Measurements from ENCODE around the gene ANO3. TPM values are rescaled to one million over a fixed set of nuclear protein-coding genes. Genes with fewer than 3 reads are reported as not detected.

The ANO3 gene
- total RNA-seq, 1 donor from 2014 or later: 0.29 TPM

GRCh38 chr11:26700574-26701235 is 368.8 kb downstream of the ANO3 start:
- Mint-ChIP-seq H3K27me3 (no peaks in the 10 kb centered on the region), H3K9me3 (no peaks in the 10 kb centered on the region), H3K4me1 (ENCODE audit: unreplicated experiment) (peaks cover 14% of the 10 kb centered on the region), H3K36me3 (no peaks in the 10 kb centered on the region), H3K27ac (no peak overlapping the region), H3K4me3 (no peak overlapping the region)
- TF ChIP-seq CTCF (conservative IDR thresholded peaks at IDR 0.05): no peak
- no peak for DNase-seq (ENCODE audit: extremely low spot score, unreplicated experiment)

GRCh38 chr11:26702406-26702805 is 370.5 kb downstream of the ANO3 start:
- Mint-ChIP-seq H3K9me3 (no peaks in the 10 kb centered on the region), H3K4me3 (no peak overlapping the region), H3K27ac (no peak overlapping the region), H3K27me3 (no peaks in the 10 kb centered on the region), H3K36me3 (no peaks in the 10 kb centered on the region), H3K4me1 (ENCODE audit: unreplicated experiment) (peaks cover 14% of the 10 kb centered on the region)
- DNase-seq (ENCODE audit: extremely low spot score, unreplicated experiment): no peak
- TF ChIP-seq CTCF (conservative IDR thresholded peaks at IDR 0.05): no peak

- no peaks in the 10 kb centered on the region for H3K27me3 Mint-ChIP-seq
- H3K27ac Mint-ChIP-seq: no peak overlapping the region
- no peaks in the 10 kb centered on the region for H3K9me3 Mint-ChIP-seq
- H3K4me1 Mint-ChIP-seq (ENCODE audit: unreplicated experiment): peaks cover 14% of the 10 kb centered on the region
- H3K36me3 Mint-ChIP-seq: no peaks in the 10 kb centered on the region
- no peak for TF ChIP-seq CTCF (conservative IDR thresholded peaks at IDR 0.05)
- H3K4me3 Mint-ChIP-seq: no peak overlapping the region
- DNase-seq (ENCODE audit: extremely low spot score, unreplicated experiment): no peak
These were observed 371.7 kb downstream of the ANO3 start for GRCh38 chr11:26703411-26704191.

GRCh38 chr11:26704249-26704648 is 372.3 kb downstream of the ANO3 start:
- Mint-ChIP-seq H3K9me3 (no peaks in the 10 kb centered on the region), H3K27me3 (no peaks in the 10 kb centered on the region), H3K4me1 (ENCODE audit: unreplicated experiment) (peaks cover 14% of the 10 kb centered on the region)

GRCh38 chr11:26706181-26706580 is 374.3 kb downstream of the ANO3 start:
- Mint-ChIP-seq H3K9me3 (no peaks in the 10 kb centered on the region), H3K27ac (peak overlapping the region; percentile 9), H3K4me1 (ENCODE audit: unreplicated experiment) (peaks cover 8% of the 10 kb centered on the region), H3K4me3 (no peak overlapping the region), H3K27me3 (no peaks in the 10 kb centered on the region), H3K36me3 (no peaks in the 10 kb centered on the region)
- no peak for DNase-seq (ENCODE audit: extremely low spot score, unreplicated experiment)
- no peak for TF ChIP-seq CTCF (conservative IDR thresholded peaks at IDR 0.05)

More at GRCh38 chr11:26704249-26704648, 372.3 kb downstream of the ANO3 start:
- no peak for TF ChIP-seq CTCF (conservative IDR thresholded peaks at IDR 0.05)
- peak overlapping the region; percentile 7 for H3K27ac Mint-ChIP-seq
- H3K36me3 Mint-ChIP-seq: no peaks in the 10 kb centered on the region
- H3K4me3 Mint-ChIP-seq: no peak overlapping the region
- DNase-seq (ENCODE audit: extremely low spot score, unreplicated experiment): no peak

Measured in type B pancreatic cell (in vitro differentiated cells).